Mucosa of stomach (tissue), 1 donor: ENCODE results near the gene TMEM63B.

ENCODE experiments used
- H3K27me3 ChIP-seq: one replicate; pipeline ENCODE4 v1.7.0; 2013; ENCODE audit warnings: mild to moderate bottlenecking, low read length; ENCODE audit not compliant: control insufficient read depth, insufficient read depth
- H3K36me3 ChIP-seq: one replicate; pipeline ENCODE4 v1.7.0; 2013; ENCODE audit warnings: low read length; ENCODE audit not compliant: control insufficient read depth, insufficient read depth
- H3K4me1 ChIP-seq: one replicate; pipeline ENCODE4 v1.7.0; 2013; ENCODE audit warnings: mild to moderate bottlenecking, low read length; ENCODE audit not compliant: control insufficient read depth, insufficient read depth
- H3K4me3 ChIP-seq: one replicate; pipeline ENCODE4 v1.7.0; 2013; ENCODE audit warnings: low read length
- H3K9ac ChIP-seq: one replicate; pipeline ENCODE4 v1.7.0; 2013; ENCODE audit warnings: mild to moderate bottlenecking, low read length, moderate library complexity
- H3K9me3 ChIP-seq: one replicate; pipeline ENCODE4 v1.7.0; 2013; ENCODE audit warnings: mild to moderate bottlenecking, low read length, moderate library complexity; ENCODE audit not compliant: control insufficient read depth
- donor health status: Pancreatic carcinoma.

Gene TMEM63B

GRCh38 chr6:44127186-44128019 is at the start of gene TMEM63B, which contains the start of gene MRPL14:
TSS of gene TMEM63B (plus strand) at chr6:44127554. CDS start at chr6:44134585, 7,031 bp downstream.
TSS of gene MRPL14 (minus strand) at chr6:44127452. CDS start at chr6:44116611, 10,841 bp downstream.
- no peaks in the 10 kb centered on the region for H3K9me3 ChIP-seq
- H3K27me3 ChIP-seq, result no peaks in the 10 kb centered on the region
- H3K4me1 ChIP-seq, result peaks cover 49% of the 10 kb centered on the region
- H3K9ac ChIP-seq, result peak within 1 kb of the TSS; percentile 84
- H3K4me3 ChIP-seq, result peak within 1 kb of the TSS; percentile 48
- H3K36me3 ChIP-seq, result no peaks in the 10 kb centered on the region

GRCh38 chr6:44078219-44078826 is 49.0 kb upstream of the TMEM63B start:
- no peak overlapping the region for H3K9ac ChIP-seq

GRCh38 chr6:44078827-44079671 is 48.3 kb upstream of the TMEM63B start:
- Histone ChIP-seq H3K9ac (no peak overlapping the region), H3K4me1 (peaks cover 27% of the 10 kb centered on the region), H3K4me3 (no peak overlapping the region), H3K9me3 (no peaks in the 10 kb centered on the region), H3K36me3 (no peaks in the 10 kb centered on the region), H3K27me3 (peaks cover 13% of the 10 kb centered on the region)

More at GRCh38 chr6:44078219-44078826, 49.0 kb upstream of the TMEM63B start:
- no peaks in the 10 kb centered on the region for H3K9me3 ChIP-seq
- H3K36me3 ChIP-seq, result no peaks in the 10 kb centered on the region
- peaks cover 34% of the 10 kb centered on the region for H3K4me1 ChIP-seq
- H3K4me3 ChIP-seq, result no peak overlapping the region
- H3K27me3 ChIP-seq, result peaks cover 13% of the 10 kb centered on the region

- no peaks in the 10 kb centered on the region for H3K36me3 ChIP-seq
- H3K9ac ChIP-seq, result no peak overlapping the region
- peaks cover 12% of the 10 kb centered on the region for H3K27me3 ChIP-seq
- no peaks in the 10 kb centered on the region for H3K9me3 ChIP-seq
- H3K4me1 ChIP-seq, result peaks cover 21% of the 10 kb centered on the region
- no peak overlapping the region for H3K4me3 ChIP-seq
These were observed 47.7 kb upstream of the TMEM63B start for GRCh38 chr6:44079672-44080071.

- no peak overlapping the region for H3K9ac ChIP-seq
- no peaks in the 10 kb centered on the region for H3K36me3 ChIP-seq
- peaks cover 17% of the 10 kb centered on the region for H3K4me1 ChIP-seq
- no peaks in the 10 kb centered on the region for H3K9me3 ChIP-seq
- no peak overlapping the region for H3K4me3 ChIP-seq
- H3K27me3 ChIP-seq, result peaks cover 5% of the 10 kb centered on the region
These were observed 46.5 kb upstream of the TMEM63B start for GRCh38 chr6:44080561-44081521.

- no peaks in the 10 kb centered on the region for H3K36me3 ChIP-seq
- no peak overlapping the region for H3K9ac ChIP-seq
- no peaks in the 10 kb centered on the region for H3K27me3 ChIP-seq
- peaks cover 9% of the 10 kb centered on the region for H3K4me1 ChIP-seq
- no peak overlapping the region for H3K4me3 ChIP-seq
- H3K9me3 ChIP-seq, result no peaks in the 10 kb centered on the region
These were observed 45.6 kb upstream of the TMEM63B start for GRCh38 chr6:44081753-44082152.

GRCh38 chr6:44082872-44083321 is 44.5 kb upstream of the TMEM63B start:
- peaks cover 7% of the 10 kb centered on the region for H3K4me1 ChIP-seq
- no peaks in the 10 kb centered on the region for H3K27me3 ChIP-seq
- no peak overlapping the region for H3K9ac ChIP-seq

GRCh38 chr6:44084231-44085014 is 42.9 kb upstream of the TMEM63B start:
- H3K4me3 ChIP-seq, result no peak overlapping the region
- H3K4me1 ChIP-seq, result peaks cover 2% of the 10 kb centered on the region
- no peaks in the 10 kb centered on the region for H3K27me3 ChIP-seq
- no peak overlapping the region for H3K9ac ChIP-seq
- no peaks in the 10 kb centered on the region for H3K9me3 ChIP-seq
- no peaks in the 10 kb centered on the region for H3K36me3 ChIP-seq

More at GRCh38 chr6:44082872-44083321, 44.5 kb upstream of the TMEM63B start:
- Histone ChIP-seq H3K9me3 (no peaks in the 10 kb centered on the region), H3K4me3 (no peak overlapping the region), H3K36me3 (no peaks in the 10 kb centered on the region)

GRCh38 chr6:44085219-44085618 is 42.1 kb upstream of the TMEM63B start:
- H3K27me3 ChIP-seq, result no peaks in the 10 kb centered on the region
- no peaks in the 10 kb centered on the region for H3K36me3 ChIP-seq
- H3K9ac ChIP-seq, result no peak overlapping the region
- H3K4me1 ChIP-seq, result no peaks in the 10 kb centered on the region
- H3K9me3 ChIP-seq, result no peaks in the 10 kb centered on the region
- no peak overlapping the region for H3K4me3 ChIP-seq

- H3K36me3 ChIP-seq, result no peaks in the 10 kb centered on the region
- H3K9me3 ChIP-seq, result no peaks in the 10 kb centered on the region
- H3K27me3 ChIP-seq, result no peaks in the 10 kb centered on the region
These were observed 40.3 kb upstream of the TMEM63B start for GRCh38 chr6:44086931-44087574.

More at GRCh38 chr6:44086931-44087574, 40.3 kb upstream of the TMEM63B start:
- H3K4me3 ChIP-seq, result no peak overlapping the region
- H3K9ac ChIP-seq, result no peak overlapping the region
- H3K4me1 ChIP-seq, result no peaks in the 10 kb centered on the region
